ENCODE results near the gene GTF2F2.

The GTF2F2 gene

GRCh38 chr13:45258334-45258675, 138.0 kb downstream of the GTF2F2 start:
- no peaks in the 10 kb centered on the region for H3K27me3 ChIP-seq (ENCODE audit: insufficient read depth, low read depth, severe bottlenecking)
- TF ChIP-seq CTCF (IDR thresholded peaks at IDR 0.05; ENCODE audit: low read depth, low read length), result no peak
- H3K4me3 ChIP-seq (ENCODE audit: low read depth, low read length), result no peak overlapping the region
- no peak for DNase-seq
- no peak overlapping the region for H3K27ac ChIP-seq
- no peaks in the 10 kb centered on the region for H3K9me3 ChIP-seq (ENCODE audit: severe bottlenecking)
- H3K36me3 ChIP-seq, result peaks cover 12% of the 10 kb centered on the region

- Histone ChIP-seq H3K4me3 (ENCODE audit: low read depth, low read length) (no peak overlapping the region), H3K27me3 (ENCODE audit: insufficient read depth, low read depth, severe bottlenecking) (no peaks in the 10 kb centered on the region), H3K36me3 (no peaks in the 10 kb centered on the region; the same call in 1 of the 2 replicates), H3K27ac (no peak overlapping the region), H3K9me3 (ENCODE audit: severe bottlenecking) (no peaks in the 10 kb centered on the region)
- DNase-seq, result no peak
- no peak for TF ChIP-seq CTCF (IDR thresholded peaks at IDR 0.05; ENCODE audit: low read depth, low read length)
Observed at GRCh38 chr13:45267215-45267614, 146.9 kb downstream of the GTF2F2 start.

- no peak for DNase-seq
- no peaks in the 10 kb centered on the region; the same call in 1 of the 2 replicates for H3K36me3 ChIP-seq
- no peaks in the 10 kb centered on the region for H3K9me3 ChIP-seq (ENCODE audit: severe bottlenecking)
- H3K27ac ChIP-seq, result no peak overlapping the region
- H3K4me3 ChIP-seq (ENCODE audit: low read depth, low read length), result no peak overlapping the region
- no peaks in the 10 kb centered on the region for H3K27me3 ChIP-seq (ENCODE audit: insufficient read depth, low read depth, severe bottlenecking)
- no peak for TF ChIP-seq CTCF (IDR thresholded peaks at IDR 0.05; ENCODE audit: low read depth, low read length)
Observed at GRCh38 chr13:45269204-45269603, 148.9 kb downstream of the GTF2F2 start.

- H3K4me3 ChIP-seq (ENCODE audit: low read depth, low read length), result no peak overlapping the region
- no peak for DNase-seq
- no peaks in the 10 kb centered on the region for H3K27me3 ChIP-seq (ENCODE audit: insufficient read depth, low read depth, severe bottlenecking)
- TF ChIP-seq CTCF (IDR thresholded peaks at IDR 0.05; ENCODE audit: low read depth, low read length), result no peak
- H3K36me3 ChIP-seq, result peaks cover 6% of the 10 kb centered on the region; the same call in 1 of the 2 replicates
- H3K27ac ChIP-seq, result no peak overlapping the region
- H3K9me3 ChIP-seq (ENCODE audit: severe bottlenecking), result no peaks in the 10 kb centered on the region
Observed at GRCh38 chr13:45276913-45277312, 156.6 kb downstream of the GTF2F2 start.

- no peaks in the 10 kb centered on the region for H3K9me3 ChIP-seq (ENCODE audit: severe bottlenecking)
- H3K36me3 ChIP-seq, result peaks cover 6% of the 10 kb centered on the region; the same call in 1 of the 2 replicates
- no peaks in the 10 kb centered on the region for H3K27me3 ChIP-seq (ENCODE audit: insufficient read depth, low read depth, severe bottlenecking)
- DNase-seq, result no peak
- no peak overlapping the region for H3K4me3 ChIP-seq (ENCODE audit: low read depth, low read length)
- no peak overlapping the region for H3K27ac ChIP-seq
- TF ChIP-seq CTCF (IDR thresholded peaks at IDR 0.05; ENCODE audit: low read depth, low read length), result no peak
Observed at GRCh38 chr13:45278096-45278645, 157.9 kb downstream of the GTF2F2 start.

GRCh38 chr13:45280011-45280410, 159.7 kb downstream of the GTF2F2 start:
- Histone ChIP-seq H3K9me3 (ENCODE audit: severe bottlenecking) (no peaks in the 10 kb centered on the region), H3K27ac (no peak overlapping the region), H3K36me3 (peaks cover 6% of the 10 kb centered on the region; the same call in 1 of the 2 replicates), H3K27me3 (ENCODE audit: insufficient read depth, low read depth, severe bottlenecking) (no peaks in the 10 kb centered on the region), H3K4me3 (ENCODE audit: low read depth, low read length) (no peak overlapping the region)
- no peak for DNase-seq
- TF ChIP-seq CTCF (IDR thresholded peaks at IDR 0.05; ENCODE audit: low read depth, low read length), result no peak

All from WERI-Rb-1 (cell line).